ENCODE data around the gene SNAP47. TPM values are rescaled to one million over a fixed set of nuclear protein-coding genes. Genes with fewer than 3 reads are reported as not detected.

SNAP47 gene
- polyA plus RNA-seq, 1 experiment: 44.8 TPM

GRCh38 chr1:227797625-227798024 lies 62.4 kb downstream of the SNAP47 start:
- no peak overlapping the region for H3K27ac ChIP-seq (ENCODE audit: low read depth, low read length)
- no peak for DNase-seq (ENCODE audit: low read depth, low spot score)
- H3K27me3 ChIP-seq (ENCODE audit: control insufficient read depth, insufficient read depth, low read length): peaks cover 12% of the 10 kb centered on the region
- no peaks in the 10 kb centered on the region; the same call in 1 of the 2 replicates for H3K9me3 ChIP-seq (ENCODE audit: control insufficient read depth, insufficient read depth, low read length)
- H3K4me3 ChIP-seq (ENCODE audit: low read depth, low read length): no peak overlapping the region
- TF ChIP-seq CTCF (IDR thresholded peaks at IDR 0.05; ENCODE audit: low read depth, low read length): no peak
- ChIA-PET CTCF (no interaction called here), POLR2A (no interaction called here)

DNA sequence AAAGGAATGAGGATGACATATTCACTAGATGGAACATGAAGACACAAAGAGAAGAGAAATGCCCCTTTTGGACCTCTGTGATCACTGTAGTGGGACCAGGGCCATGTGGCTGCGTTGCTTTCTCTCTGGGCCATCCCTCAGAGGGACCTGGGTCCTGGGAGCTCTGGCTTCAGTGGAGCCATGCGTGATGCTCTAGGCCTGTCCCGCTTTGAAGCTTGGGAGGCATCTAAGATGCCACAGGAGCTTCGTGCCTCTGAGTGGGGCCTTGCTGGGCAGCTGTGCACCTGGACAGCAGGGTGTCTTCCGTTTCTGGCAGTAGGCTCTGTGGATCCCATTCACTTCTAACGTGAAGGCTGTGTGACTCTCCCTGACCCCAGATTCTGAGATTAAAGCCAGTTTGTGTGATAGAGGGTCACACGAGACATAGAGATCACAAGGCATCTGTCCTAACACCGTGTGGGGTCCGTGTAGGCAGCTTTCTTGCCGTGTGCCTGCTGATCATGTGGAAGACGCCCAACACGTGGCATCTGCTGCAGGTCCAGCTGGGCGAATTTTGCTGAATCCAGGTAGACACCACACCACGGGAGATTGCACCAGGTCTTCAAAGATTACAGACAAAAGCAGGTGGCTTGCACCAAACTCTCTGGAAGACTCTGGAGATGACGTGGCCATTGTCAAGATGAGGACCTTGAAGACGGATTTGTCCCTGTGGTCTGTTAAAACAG lies 63.0 kb downstream of the SNAP47 start:
- no peak for DNase-seq (ENCODE audit: low read depth, low spot score)
- Histone ChIP-seq H3K27ac (ENCODE audit: low read depth, low read length) (no peak overlapping the region), H3K4me3 (ENCODE audit: low read depth, low read length) (no peak overlapping the region), H3K9me3 (ENCODE audit: control insufficient read depth, insufficient read depth, low read length) (no peaks in the 10 kb centered on the region; the same call in 1 of the 2 replicates), H3K27me3 (ENCODE audit: control insufficient read depth, insufficient read depth, low read length) (peaks cover 12% of the 10 kb centered on the region)
- ChIA-PET POLR2A (no interaction called here), CTCF (no interaction called here)
- no peak for TF ChIP-seq CTCF (IDR thresholded peaks at IDR 0.05; ENCODE audit: low read depth, low read length)

- no peaks in the 10 kb centered on the region for H3K9me3 ChIP-seq (ENCODE audit: control insufficient read depth, insufficient read depth, low read length)
- peaks cover 14% of the 10 kb centered on the region for H3K27me3 ChIP-seq (ENCODE audit: control insufficient read depth, insufficient read depth, low read length)
- no peak for TF ChIP-seq CTCF (IDR thresholded peaks at IDR 0.05; ENCODE audit: low read depth, low read length)
- POLR2A ChIA-PET: interaction anchor here (0.6 kb wide), 1 partner anchor 207 kb away, joined by 3 read pairs; the partner anchor contains the start of gene WNT3A
- no peak for DNase-seq (ENCODE audit: low read depth, low spot score)
- H3K4me3 ChIP-seq (ENCODE audit: low read depth, low read length): no peak overlapping the region
- no peak overlapping the region for H3K27ac ChIP-seq (ENCODE audit: low read depth, low read length)
- CTCF ChIA-PET: no interaction called here
These were observed 64.5 kb downstream of the SNAP47 start for GRCh38 chr1:227799756-227800155.

- DNase-seq (ENCODE audit: low read depth, low spot score): no peak
- no peak overlapping the region for H3K4me3 ChIP-seq (ENCODE audit: low read depth, low read length)
- POLR2A ChIA-PET: no interaction called here
- CTCF ChIA-PET: interaction anchor here (1.3 kb wide), 1 partner anchor 42 kb away, joined by 3 read pairs; no protein-coding TSS in a partner anchor
- peaks cover 10% of the 10 kb centered on the region for H3K27me3 ChIP-seq (ENCODE audit: control insufficient read depth, insufficient read depth, low read length)
- no peak for TF ChIP-seq CTCF (IDR thresholded peaks at IDR 0.05; ENCODE audit: low read depth, low read length)
- H3K9me3 ChIP-seq (ENCODE audit: control insufficient read depth, insufficient read depth, low read length): no peaks in the 10 kb centered on the region
- H3K27ac ChIP-seq (ENCODE audit: low read depth, low read length): no peak overlapping the region
These were observed 68.7 kb downstream of the SNAP47 start for GRCh38 chr1:227803933-227804332.

DNA sequence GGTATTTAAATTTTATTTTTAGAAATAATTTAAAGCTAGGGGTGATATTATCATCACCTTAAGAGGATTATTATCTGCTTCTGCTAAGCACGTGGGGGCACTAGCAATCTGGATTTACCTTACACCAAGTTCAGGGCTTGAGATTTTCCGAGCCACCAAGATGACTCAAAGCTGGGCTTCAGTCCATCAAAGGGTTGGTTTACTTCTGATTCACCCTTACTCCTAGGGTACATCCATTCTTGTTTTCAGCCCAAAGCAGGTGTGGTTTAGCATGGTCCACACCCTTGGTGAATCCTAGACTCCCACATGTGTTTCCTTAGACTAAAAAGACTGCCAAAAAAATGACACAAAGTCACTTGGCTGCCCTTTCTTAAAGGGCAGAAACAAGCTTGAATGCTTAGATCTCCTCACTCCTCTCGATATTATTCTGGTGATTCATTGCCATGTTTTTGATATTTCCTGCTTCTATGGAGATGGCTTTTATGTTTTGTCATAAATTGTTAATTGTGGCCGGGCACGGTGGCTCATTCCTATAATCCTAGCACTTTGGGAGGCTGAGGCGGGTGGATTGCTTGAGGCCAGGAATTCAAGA lies 70.5 kb downstream of the SNAP47 start:
- Histone ChIP-seq H3K4me3 (ENCODE audit: low read depth, low read length) (no peak overlapping the region), H3K9me3 (ENCODE audit: control insufficient read depth, insufficient read depth, low read length) (no peaks in the 10 kb centered on the region), H3K27ac (ENCODE audit: low read depth, low read length) (no peak overlapping the region), H3K27me3 (ENCODE audit: control insufficient read depth, insufficient read depth, low read length) (peaks cover 4% of the 10 kb centered on the region)
- TF ChIP-seq CTCF (IDR thresholded peaks at IDR 0.05; ENCODE audit: low read depth, low read length): no peak
- DNase-seq (ENCODE audit: low read depth, low spot score): peak; percentile 56
- ChIA-PET POLR2A (interaction anchor here (0.7 to 1.0 kb wide), 2 partner anchors 11 to 146 kb away, joined by 3 to 6 read pairs; no protein-coding TSS in a partner anchor), CTCF (no interaction called here)
